RPMI8226 (cell line): ENCODE results near the gene RAB40B.

Experiments used
- DNase-seq: peaks from one replicate; pipeline ENCODE4 v3.0.0-alpha.2; 2015

RAB40B gene

GRCh38 chr17:82689077-82689476 lies 9.4 kb downstream of the RAB40B start:
- no peak for DNase-seq

DNA sequence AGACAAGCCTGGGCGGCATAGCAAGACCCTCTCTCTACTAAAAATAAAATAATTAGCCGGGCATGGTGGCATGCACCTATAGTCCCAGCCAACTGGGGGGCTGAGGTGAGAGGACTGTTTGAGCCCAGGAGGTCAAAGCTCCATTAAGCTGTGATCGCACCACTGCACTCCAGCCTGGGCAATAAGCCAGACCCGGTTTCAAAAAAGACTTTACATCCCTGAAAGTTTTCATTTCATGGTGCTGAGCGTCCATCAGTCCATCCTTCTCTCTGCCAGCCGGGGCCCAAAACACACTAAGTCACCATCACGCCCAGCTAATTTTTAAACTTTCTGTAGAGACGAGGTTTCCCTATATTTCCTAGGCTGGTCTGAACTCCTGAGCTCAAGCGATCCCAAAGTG lies 10.6 kb downstream of the RAB40B start:
- no peak for DNase-seq

DNA sequence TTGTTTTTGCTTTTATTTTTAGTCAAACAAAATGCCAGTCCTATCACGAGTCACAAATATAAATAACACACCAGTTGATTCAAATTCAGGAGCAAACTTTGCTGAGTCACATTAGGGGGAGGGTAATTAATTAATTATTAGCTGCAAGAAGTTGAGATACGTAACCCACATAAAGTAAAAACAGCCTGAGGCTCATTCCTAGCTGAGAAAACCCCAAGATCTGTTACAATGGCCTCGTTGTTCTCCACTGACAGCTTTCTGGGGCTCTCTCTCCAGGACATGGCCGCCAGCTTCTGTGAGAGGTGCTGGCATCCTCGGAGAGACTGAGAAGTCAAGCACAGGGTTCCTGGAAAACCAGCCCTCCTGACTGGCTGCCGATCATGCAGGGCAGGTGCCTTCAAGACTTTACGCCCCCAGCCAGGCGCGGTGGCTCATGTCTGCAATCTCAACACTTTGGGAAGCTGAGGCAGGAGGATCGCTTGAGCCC lies 11.1 kb downstream of the RAB40B start:
- no peak for DNase-seq

DNA sequence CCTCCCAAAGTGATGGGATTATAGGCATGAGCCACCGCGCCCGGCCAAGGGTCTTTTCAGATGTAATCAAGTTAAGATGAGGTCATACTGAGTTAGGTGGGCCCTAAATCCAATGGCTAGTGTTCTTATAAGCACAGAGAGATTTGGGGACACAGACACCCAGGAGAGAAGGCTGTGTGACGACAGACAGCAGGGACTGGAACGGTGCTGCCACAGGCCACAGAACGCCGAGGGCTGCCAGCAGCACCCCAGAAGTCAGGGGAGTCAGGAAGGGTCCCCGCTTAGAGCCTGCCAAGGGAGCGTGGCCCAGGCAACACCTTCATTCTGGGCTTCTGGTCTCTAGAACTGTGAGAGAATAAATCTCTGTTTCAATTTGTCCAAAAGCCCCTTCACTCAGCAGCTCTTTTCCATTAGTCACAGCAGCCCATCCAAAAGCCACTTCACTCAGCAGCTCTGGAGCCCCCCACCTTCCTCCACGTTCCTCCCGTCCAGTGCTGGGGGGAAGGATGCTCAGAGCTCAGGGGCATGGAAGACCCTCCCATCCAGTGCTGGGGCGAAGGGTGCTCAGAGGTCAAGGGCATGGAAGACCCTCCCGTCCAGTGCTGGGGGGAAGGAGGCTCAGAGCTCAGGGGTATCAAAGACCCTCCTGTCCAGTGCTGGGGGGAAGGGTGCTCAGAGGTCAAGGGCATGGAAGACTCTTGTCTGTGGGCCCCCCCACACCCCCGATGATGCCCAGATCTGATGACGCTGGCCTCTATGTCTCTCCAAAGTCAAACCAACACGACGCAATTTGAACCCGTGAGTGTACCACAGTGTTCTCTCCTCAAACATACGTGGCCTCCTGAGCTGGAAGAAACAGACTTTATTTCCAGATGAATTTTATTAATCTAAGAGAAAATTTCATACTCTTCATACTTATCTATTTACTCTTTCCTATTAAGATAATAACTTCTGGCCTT lies 11.9 kb downstream of the RAB40B start:
- DNase-seq = no peak

DNA sequence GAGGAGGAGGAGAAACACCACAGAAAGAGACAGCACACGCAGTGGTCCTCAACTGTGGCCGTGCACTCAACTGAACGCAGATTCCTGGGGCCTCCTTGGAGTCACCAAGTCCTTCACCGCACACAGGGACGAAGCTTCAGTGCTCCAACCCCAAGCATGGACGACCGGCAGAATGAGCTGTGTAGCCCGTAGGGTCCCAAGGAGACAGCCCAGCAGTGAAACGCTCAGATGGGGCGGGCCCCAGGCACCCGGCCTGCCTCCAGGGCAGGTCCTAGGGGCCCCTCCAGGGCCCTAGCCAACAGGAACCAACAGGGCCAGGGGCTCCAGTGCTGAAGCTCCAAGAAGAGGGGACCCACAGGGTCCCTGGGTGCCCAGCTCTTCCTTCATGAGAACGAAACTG lies 13.2 kb downstream of the RAB40B start:
- DNase-seq = no peak

- no peak for DNase-seq
Measured at GRCh38 chr17:82684228-82684841, 14.2 kb downstream of the RAB40B start.

DNA sequence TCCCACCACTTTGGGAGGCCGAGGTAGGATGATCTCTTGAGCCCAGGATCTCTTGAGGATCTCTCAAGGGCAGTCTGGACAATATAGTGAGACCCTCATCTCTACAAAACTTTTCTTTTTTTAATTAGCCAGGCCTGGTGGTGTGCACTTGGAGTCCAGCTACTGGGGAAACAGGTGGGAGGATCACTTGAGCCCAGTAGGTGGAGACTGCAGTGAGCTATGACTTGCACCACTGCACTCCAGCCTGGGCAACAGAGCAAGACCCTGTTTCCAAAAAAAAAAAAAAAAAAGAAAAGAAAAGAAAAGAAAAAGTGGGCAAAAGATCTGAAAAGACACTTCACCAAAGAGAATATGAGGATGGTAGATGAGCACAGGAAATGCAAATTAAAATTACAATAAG lies 15.0 kb downstream of the RAB40B start:
- DNase-seq = no peak

DNA sequence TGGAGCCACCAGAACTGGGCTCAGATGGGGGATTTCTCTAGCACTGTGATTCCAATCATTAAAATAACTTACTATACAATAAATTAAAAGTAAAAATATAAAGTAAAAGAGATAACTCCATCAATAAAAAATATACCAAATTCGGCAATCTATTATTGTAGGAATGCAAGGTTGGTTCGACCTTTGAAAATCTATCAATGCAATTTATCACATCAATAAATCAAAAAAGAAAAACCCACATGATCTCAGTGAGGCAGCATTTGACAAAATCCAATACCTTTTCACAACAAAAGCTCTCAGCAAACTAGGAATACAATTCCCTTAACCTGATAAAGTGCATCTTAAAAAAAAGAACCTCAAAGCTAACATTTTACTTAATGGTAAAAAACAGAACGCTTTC lies 17.0 kb downstream of the RAB40B start:
- no peak for DNase-seq

DNA sequence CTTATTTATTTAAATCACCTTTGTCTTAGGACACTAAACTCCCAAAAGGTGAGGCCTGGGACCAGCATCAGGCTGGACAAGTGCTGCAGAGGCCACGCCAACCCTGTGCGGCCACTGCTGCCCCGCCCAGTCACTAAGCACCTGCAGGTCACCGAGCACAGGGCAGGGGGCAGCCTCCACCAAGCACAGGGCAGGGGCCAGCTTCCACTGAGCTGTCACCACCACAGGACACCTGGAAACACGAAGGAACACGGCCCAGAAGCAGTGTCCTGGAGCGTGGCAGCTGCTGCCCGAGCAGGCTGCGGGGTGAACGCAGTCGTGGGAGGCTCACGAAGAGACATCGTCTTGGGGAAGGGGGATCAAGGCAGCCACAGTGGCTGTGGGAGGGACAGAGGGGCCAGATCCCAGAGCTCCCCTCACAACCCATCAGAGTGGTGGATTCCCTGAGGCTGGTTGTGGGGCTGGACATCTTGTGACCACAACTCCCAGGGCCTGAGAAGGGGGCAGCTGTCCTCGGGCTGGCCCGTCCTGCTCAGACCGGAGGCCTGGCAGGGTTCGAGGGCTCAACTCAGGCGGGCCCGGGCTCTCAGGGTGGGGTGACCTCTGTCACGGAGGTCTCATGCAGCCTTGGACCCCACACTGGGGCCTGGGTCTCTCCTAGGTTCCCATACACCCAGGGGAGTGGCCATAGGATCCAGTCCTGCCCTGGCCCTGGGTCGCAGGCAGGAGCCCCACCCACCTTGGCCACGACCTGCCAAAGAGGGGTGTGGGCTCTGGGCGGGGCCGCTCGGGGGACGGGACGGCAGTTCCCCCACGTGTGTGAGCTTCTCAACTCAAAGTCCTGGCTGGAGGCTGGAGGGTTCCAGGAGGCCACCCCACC lies 18.7 kb downstream of the RAB40B start:
- DNase-seq = no peak

GRCh38 chr17:82678265-82678891 lies 20.1 kb downstream of the RAB40B start:
- no peak for DNase-seq

GRCh38 chr17:82677353-82677925 lies 21.1 kb downstream of the RAB40B start:
- DNase-seq = no peak

DNA sequence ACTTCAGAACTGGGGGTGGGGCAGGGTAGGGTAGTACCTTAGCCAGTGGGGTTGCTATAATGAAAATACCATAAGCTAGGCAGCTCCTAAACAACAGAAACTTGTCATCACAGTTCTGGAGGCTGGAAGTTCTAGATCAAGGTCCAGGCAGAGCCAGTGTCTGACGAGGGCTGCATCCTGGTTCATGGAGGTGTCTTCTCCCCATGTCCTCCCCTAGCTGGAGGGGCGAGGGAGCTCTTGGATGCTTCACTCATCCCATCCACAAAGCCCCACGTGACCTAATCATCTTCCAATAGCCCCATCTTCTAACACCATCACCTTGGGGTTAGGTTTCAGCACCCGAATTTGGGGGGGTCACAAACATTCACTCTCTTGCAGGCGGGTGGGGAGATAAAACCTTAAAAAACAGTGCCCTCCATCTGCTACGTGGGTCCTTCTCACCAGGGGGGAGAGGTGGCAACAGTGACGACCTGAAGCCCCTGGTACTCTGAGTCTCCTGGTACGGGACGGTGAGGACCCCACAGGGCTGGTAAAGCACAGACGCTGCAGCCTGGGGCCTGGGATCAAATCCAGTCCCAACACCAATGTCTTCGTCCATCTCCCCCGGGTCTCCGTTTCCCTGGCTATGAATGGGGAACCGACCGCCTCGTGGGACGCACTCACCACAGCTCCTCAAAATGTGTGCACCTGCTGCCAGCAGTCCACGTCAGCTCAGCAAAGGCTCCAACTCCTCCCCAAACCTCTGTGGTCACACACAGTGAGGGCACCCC lies 22.8 kb downstream of the RAB40B start:
- no peak for DNase-seq

DNA sequence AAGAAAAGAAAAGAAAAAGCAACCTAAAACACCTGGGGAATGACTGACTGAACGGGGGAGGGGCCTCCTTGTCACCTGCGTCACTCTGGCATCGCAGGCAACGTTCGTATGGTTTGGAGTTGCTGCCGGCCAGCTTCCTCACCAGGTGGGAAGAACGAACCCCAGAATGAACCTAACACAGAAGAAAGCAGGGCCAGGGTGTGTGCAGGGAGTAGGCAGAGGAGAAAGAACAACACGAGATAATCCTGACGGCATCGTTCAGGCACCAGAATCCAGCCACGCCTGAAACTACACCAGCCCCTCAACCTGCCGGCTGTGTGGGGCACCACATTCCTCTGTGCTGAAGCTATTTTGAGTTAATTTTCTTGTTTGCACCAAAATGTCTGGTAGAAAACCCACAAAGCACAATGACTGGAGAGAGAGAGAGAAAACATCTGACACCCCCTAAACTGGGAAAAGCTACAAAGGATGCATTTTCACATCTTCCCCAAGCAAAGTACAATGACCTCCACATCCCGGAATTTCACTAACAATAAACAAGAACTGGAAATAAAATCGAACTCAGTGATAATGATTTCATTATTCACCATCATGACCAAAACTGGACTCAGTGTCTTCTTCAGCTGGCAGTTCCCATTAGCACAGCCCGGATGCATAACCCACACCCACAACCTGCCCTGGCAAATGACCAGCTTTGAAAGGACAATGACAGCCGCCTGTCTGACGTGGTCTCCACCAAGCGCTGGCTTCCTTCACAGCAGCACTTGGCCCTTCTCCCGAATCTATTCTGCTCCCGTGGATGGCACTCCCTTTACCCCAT lies 23.6 kb downstream of the RAB40B start:
- no peak for DNase-seq

- no peak for DNase-seq
Measured at GRCh38 chr17:82670661-82671450, 27.6 kb downstream of the RAB40B start.

DNA sequence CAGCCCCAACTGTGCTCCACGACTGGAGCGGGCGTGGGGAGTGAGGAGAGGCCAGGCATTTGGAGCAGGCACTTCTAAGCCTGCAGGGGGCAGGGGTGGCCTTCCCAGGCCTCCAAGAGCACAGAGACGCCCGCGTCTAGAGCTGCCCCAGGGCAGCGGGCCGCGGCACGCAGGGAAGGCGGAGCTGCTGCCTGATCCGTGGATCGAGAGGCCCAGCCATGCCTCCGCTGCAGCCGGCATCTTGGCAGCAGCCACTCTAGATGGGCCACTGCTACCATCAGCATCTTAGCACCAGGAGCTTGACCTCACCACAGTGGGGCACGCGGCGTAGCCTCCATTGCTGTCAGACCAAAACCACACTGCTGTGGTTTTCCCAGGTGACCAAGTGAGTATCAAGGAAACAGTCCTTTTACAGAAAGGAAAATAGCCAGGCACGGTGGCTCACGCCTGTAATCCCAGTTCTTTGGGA lies 29.8 kb downstream of the RAB40B start:
- DNase-seq = no peak

GRCh38 chr17:82668024-82668630 lies 30.4 kb downstream of the RAB40B start:
- no peak for DNase-seq

- DNase-seq = no peak
Measured at GRCh38 chr17:82667668-82668000, 30.9 kb downstream of the RAB40B start.

DNA sequence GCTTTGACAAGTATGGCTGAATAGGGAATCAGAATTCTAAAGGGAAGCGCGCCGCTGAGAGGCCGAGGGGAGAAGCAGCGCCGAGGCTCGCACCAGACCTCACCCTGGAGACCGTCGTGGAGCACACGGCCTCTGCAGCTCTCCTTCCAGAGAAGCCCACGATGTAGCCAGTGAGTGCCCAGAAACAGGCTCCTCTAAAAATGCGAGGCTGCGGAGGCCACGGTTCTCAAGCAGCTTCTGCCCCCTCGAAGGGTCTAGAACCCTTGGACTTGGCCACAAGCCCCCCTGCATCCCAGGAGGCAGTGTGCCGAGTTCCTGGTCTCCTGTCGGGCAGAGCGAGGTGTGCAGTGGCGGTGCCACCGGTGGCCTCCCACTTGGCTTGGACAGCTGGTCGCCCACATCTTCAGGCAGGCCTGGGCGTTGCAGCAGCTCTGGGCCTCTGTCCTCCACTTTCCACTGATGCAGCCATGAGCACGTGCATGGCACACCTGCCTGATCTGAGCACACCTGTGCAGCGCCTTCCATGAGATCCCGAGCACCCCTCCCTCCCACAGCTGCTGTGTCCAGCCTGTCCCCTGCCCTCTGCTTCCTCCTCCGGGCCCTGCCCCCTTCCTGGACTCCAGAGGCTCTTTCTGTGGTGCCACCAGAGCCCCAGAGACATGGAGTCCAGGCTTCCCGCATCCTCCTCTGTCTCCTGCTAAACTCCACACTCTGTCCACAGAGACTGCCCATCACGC lies 31.4 kb downstream of the RAB40B start:
- no peak for DNase-seq

DNA sequence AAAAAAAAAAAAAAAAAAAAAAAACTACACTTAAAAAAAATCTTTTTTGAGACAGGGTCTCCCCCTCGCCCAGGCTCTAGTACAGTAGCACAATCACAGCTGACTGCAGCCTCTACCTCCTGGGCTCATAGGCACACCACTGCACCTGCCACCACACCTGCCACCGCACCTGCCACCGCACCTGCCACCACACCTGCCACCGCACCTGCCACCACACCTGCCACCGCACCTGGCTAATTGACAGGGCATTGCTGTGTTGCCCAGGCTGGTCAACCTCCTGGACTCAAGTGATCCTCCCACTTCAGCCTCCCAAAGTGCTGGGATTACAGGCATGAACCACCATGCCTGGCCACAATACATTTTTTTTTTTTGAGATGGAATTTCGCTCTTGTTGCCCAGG lies 32.6 kb downstream of the RAB40B start:
- no peak for DNase-seq
